Measurements from ENCODE around the gene RBM15B. TPM values are rescaled to one million over a fixed set of nuclear protein-coding genes. Genes with fewer than 3 reads are reported as not detected.
A peak's percentile ranks its signal among the peaks of the same experiment; 100 is the strongest.
"Not testable (repeated sequence)": the region's sequence is repeated elsewhere in the genome, so short reads cannot be mapped to it uniquely, and the experiment has no call there.

Gene RBM15B
- total RNA-seq, 1 experiment from 2014 or later = 17.1 TPM

DNA sequence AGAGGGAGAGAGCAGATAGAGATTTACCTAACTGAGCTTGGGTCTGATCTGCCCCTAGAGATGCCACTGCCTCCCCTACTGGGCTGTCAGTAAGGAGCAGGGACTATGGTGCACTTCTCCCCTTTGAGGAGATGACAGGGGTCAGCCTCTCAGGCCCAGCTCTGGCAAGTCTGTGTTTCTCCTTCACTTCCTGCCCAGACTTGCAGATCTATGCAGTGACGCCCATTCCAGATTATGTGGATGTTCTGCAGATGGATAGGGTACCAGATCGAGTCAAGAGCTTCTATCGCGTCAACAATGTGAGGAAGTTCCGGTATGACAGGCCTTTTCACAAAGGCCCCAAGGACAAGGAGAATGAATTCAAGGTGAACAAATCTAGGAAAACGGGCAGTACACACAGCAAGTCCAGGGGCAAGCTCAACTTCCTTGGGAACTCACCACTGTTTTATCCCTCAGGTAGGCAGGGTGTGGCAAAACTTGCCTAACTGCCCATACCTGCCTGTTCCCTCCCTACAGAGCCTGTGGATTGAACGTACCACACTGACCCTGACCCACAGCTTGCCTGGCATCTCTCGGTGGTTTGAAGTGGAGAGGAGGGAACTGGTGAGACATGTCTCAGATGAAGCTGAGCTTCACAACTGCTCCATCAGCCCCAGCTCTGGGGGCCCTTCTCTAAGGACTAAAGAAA is 35.0 kb upstream of the RBM15B start:
- H3K79me2 ChIP-seq (ENCODE audit: low read length) = no peaks in the 10 kb centered on the region
- no peaks in the 10 kb centered on the region for H3K4me1 ChIP-seq (ENCODE audit: low read length)
- H3K4me2 ChIP-seq (ENCODE audit: low read depth, low read length, poor library complexity, severe bottlenecking) = no peak overlapping the region
- no peaks in the 10 kb centered on the region for H3K9me2 ChIP-seq (replicated peaks; ENCODE audit: insufficient read depth, low read length)
- no peak overlapping the region for H3K9ac ChIP-seq (ENCODE audit: low read length)
- H3K36me3 ChIP-seq (ENCODE audit: insufficient read depth, low read length) = no peaks in the 10 kb centered on the region
- no peaks in the 10 kb centered on the region for H4K20me1 ChIP-seq (ENCODE audit: insufficient read depth, low read depth, low read length)
- DNase-seq = no peak
- no peaks in the 10 kb centered on the region for H3K27me3 ChIP-seq (ENCODE audit: low read length)
- no peak overlapping the region for H3K27ac ChIP-seq (ENCODE audit: low read length)
- H3K9me3 ChIP-seq (ENCODE audit: low read length) = no peaks in the 10 kb centered on the region
- H3K4me3 ChIP-seq (ENCODE audit: low read length) = no peak overlapping the region
- no peak overlapping the region for H2AFZ ChIP-seq (ENCODE audit: low read length)

DNA sequence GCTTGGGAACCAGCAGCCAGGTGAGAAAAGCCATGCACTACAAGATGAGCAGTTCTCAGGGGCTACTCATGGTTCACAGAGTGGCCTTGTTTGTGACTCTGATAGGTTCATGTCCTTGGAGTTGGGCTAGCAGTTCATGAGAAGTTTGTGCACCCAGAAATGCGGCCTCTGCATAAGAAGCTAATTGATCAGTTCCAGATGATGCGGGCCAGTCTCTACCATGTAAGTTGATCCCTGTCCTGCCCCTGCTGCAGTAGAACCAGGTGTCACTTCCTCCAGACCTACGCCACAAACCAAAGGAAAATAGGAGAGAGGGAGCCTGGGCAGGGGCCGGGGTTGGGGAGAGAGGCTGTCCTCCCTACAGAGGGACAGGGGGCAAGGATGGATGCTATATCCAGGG is 33.2 kb upstream of the RBM15B start:
- no peak overlapping the region for H3K9ac ChIP-seq (ENCODE audit: low read length)
- no peaks in the 10 kb centered on the region for H3K4me1 ChIP-seq (ENCODE audit: low read length)
- no peaks in the 10 kb centered on the region for H3K9me2 ChIP-seq (replicated peaks; ENCODE audit: insufficient read depth, low read length)
- H3K27ac ChIP-seq (ENCODE audit: low read length) = no peak overlapping the region
- no peak overlapping the region for H2AFZ ChIP-seq (ENCODE audit: low read length)
- no peak overlapping the region for H3K4me3 ChIP-seq (ENCODE audit: low read length)
- H3K27me3 ChIP-seq (ENCODE audit: low read length) = no peaks in the 10 kb centered on the region
- DNase-seq = no peak
- no peaks in the 10 kb centered on the region for H3K9me3 ChIP-seq (ENCODE audit: low read length)
- no peak overlapping the region for H3K4me2 ChIP-seq (ENCODE audit: low read depth, low read length, poor library complexity, severe bottlenecking)
- H4K20me1 ChIP-seq (ENCODE audit: insufficient read depth, low read depth, low read length) = no peaks in the 10 kb centered on the region
- no peaks in the 10 kb centered on the region for H3K36me3 ChIP-seq (ENCODE audit: insufficient read depth, low read length)
- no peaks in the 10 kb centered on the region for H3K79me2 ChIP-seq (ENCODE audit: low read length)

DNA sequence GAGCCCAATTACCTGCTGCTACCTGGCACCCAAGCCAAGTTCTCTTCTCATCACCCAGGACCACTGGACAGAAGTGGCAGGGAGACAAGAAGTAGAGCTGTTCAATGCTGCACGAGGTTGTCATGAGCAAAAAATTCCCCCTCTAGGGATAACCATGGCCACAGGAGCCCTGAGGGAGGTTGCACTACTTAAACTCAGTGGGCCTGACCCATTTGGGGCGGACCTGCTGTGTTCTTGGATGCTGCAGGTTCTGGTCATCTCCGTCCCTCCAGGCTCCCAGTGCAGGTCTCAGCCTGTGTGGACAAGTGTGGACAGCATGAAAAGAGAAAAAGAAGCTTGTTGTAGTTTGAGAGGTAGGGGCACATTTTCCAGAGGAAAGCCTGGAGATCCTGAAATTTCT is 32.1 kb upstream of the RBM15B start:
- H3K36me3 ChIP-seq (ENCODE audit: insufficient read depth, low read length) = no peaks in the 10 kb centered on the region
- no peak overlapping the region for H3K4me3 ChIP-seq (ENCODE audit: low read length)
- no peak overlapping the region for H3K27ac ChIP-seq (ENCODE audit: low read length)
- no peak overlapping the region for H3K9ac ChIP-seq (ENCODE audit: low read length)
- no peak overlapping the region for H2AFZ ChIP-seq (ENCODE audit: low read length)
- H3K9me2 ChIP-seq (replicated peaks; ENCODE audit: insufficient read depth, low read length) = no peaks in the 10 kb centered on the region
- H3K4me2 ChIP-seq (ENCODE audit: low read depth, low read length, poor library complexity, severe bottlenecking) = no peak overlapping the region
- H3K27me3 ChIP-seq (ENCODE audit: low read length) = no peaks in the 10 kb centered on the region
- DNase-seq = no peak
- H3K9me3 ChIP-seq (ENCODE audit: low read length) = no peaks in the 10 kb centered on the region
- H3K4me1 ChIP-seq (ENCODE audit: low read length) = no peaks in the 10 kb centered on the region
- H3K79me2 ChIP-seq (ENCODE audit: low read length) = no peaks in the 10 kb centered on the region
- no peaks in the 10 kb centered on the region for H4K20me1 ChIP-seq (ENCODE audit: insufficient read depth, low read depth, low read length)

DNA sequence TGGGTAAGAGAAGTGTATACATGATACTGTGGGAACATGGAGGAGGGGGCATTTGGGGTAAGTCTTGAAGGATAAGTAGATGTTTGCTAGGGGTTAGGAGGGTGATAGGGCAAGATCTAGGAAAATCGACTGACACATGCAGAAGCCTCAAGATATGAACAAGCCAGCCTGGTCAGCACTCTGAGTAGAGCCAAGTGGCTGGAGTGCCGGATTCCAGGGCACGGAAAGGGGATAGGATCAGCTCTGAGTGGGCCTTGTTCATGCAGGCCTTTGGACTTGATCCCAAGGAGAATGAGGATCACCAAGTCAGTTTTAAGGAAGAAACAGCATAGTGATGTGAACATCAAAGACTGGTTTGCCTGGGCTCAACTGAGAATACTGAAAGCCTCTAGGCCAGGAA is 30.3 kb upstream of the RBM15B start:
- Histone ChIP-seq H3K27me3 (ENCODE audit: low read length) (no peaks in the 10 kb centered on the region), H3K4me2 (ENCODE audit: low read depth, low read length, poor library complexity, severe bottlenecking) (no peak overlapping the region), H4K20me1 (ENCODE audit: insufficient read depth, low read depth, low read length) (no peaks in the 10 kb centered on the region), H3K4me1 (ENCODE audit: low read length) (no peaks in the 10 kb centered on the region), H2AFZ (ENCODE audit: low read length) (no peak overlapping the region), H3K27ac (ENCODE audit: low read length) (no peak overlapping the region), H3K4me3 (ENCODE audit: low read length) (no peak overlapping the region), H3K9me2 (replicated peaks; ENCODE audit: insufficient read depth, low read length) (no peaks in the 10 kb centered on the region), H3K9me3 (ENCODE audit: low read length) (no peaks in the 10 kb centered on the region), H3K9ac (ENCODE audit: low read length) (no peak overlapping the region), H3K36me3 (ENCODE audit: insufficient read depth, low read length) (no peaks in the 10 kb centered on the region), H3K79me2 (ENCODE audit: low read length) (no peaks in the 10 kb centered on the region)
- no peak for DNase-seq

DNA sequence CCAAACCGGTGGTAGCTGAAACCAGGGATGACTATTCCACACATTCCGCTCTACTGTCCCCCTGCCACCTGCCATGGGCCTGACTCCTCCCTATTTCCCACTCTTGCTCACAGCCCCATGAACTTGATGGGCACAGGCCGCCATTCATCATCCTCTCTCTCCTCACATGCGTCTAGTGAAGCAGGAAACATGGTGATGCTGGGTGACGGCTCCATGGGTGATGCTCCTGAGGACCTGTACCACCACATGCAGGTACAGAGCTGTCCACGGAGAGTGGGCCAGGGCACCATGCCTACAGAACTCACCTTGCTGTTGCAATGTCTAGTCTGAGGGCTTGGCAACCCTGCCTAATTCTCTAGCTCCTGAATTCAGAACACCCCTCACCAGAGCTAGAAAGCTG is 29.3 kb upstream of the RBM15B start:
- no peaks in the 10 kb centered on the region for H3K9me2 ChIP-seq (replicated peaks; ENCODE audit: insufficient read depth, low read length)
- no peak overlapping the region for H3K4me3 ChIP-seq (ENCODE audit: low read length)
- no peaks in the 10 kb centered on the region for H3K9me3 ChIP-seq (ENCODE audit: low read length)
- H3K36me3 ChIP-seq (ENCODE audit: insufficient read depth, low read length) = no peaks in the 10 kb centered on the region
- no peaks in the 10 kb centered on the region for H4K20me1 ChIP-seq (ENCODE audit: insufficient read depth, low read depth, low read length)
- H3K4me1 ChIP-seq (ENCODE audit: low read length) = no peaks in the 10 kb centered on the region
- H3K79me2 ChIP-seq (ENCODE audit: low read length) = no peaks in the 10 kb centered on the region
- no peak for DNase-seq
- no peak overlapping the region for H3K27ac ChIP-seq (ENCODE audit: low read length)
- H3K9ac ChIP-seq (ENCODE audit: low read length) = no peak overlapping the region
- H2AFZ ChIP-seq (ENCODE audit: low read length) = no peak overlapping the region
- no peak overlapping the region for H3K4me2 ChIP-seq (ENCODE audit: low read depth, low read length, poor library complexity, severe bottlenecking)
- no peaks in the 10 kb centered on the region for H3K27me3 ChIP-seq (ENCODE audit: low read length)

DNA sequence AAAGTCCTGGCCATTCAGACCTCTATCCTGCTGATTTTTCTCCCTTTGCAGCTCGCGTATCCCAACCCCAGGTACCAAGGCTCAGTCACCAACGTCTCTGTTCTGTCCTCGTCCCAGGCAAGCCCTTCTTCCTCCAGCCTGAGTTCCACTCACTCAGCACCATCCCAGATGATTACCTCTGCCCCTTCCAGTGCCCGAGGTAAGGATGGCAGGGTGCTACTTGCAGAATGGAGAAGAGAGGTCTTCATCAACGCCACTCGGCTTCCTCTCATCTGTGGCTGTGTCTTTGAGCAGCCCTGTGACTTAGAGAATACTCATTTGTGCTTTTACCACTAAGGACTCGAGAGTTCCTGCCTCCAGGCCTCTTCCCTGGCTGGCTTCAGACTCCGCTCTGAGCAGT is 28.6 kb upstream of the RBM15B start:
- H3K4me2 ChIP-seq (ENCODE audit: low read depth, low read length, poor library complexity, severe bottlenecking) = no peak overlapping the region
- H3K36me3 ChIP-seq (ENCODE audit: insufficient read depth, low read length) = no peaks in the 10 kb centered on the region
- H3K4me1 ChIP-seq (ENCODE audit: low read length) = no peaks in the 10 kb centered on the region
- H3K9me3 ChIP-seq (ENCODE audit: low read length) = no peaks in the 10 kb centered on the region
- H3K9ac ChIP-seq (ENCODE audit: low read length) = no peak overlapping the region
- H3K9me2 ChIP-seq (replicated peaks; ENCODE audit: insufficient read depth, low read length) = no peaks in the 10 kb centered on the region
- DNase-seq = no peak
- no peak overlapping the region for H2AFZ ChIP-seq (ENCODE audit: low read length)
- no peak overlapping the region for H3K27ac ChIP-seq (ENCODE audit: low read length)
- H3K27me3 ChIP-seq (ENCODE audit: low read length) = no peaks in the 10 kb centered on the region
- H4K20me1 ChIP-seq (ENCODE audit: insufficient read depth, low read depth, low read length) = no peaks in the 10 kb centered on the region
- H3K4me3 ChIP-seq (ENCODE audit: low read length) = no peak overlapping the region
- H3K79me2 ChIP-seq (ENCODE audit: low read length) = no peaks in the 10 kb centered on the region

DNA sequence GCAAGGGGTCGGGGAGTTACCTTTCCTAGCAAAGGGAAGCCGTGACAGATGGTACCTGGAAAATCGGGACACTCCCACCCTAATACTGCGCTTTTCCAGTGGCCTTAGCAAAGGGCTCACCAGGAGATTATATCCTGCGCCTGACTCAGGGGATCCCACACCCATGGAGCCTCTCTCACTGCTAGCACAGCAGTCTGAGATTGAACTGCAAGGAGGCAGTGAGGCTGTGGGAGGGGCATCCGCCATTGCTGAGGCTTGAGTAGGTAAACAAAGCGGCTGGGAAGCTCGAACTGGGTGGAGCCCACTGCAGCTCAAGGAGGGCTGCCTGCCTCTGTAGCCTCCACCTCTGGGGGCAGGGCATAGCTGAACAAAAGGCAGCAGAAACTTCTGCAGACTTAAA is 22.8 kb upstream of the RBM15B start:
- not testable (repeated sequence) for H3K4me1 ChIP-seq (ENCODE audit: low read length); H3K9ac ChIP-seq (ENCODE audit: low read length); H2AFZ ChIP-seq (ENCODE audit: low read length); H3K4me2 ChIP-seq (ENCODE audit: low read depth, low read length, poor library complexity, severe bottlenecking); H3K9me2 ChIP-seq (replicated peaks; ENCODE audit: insufficient read depth, low read length); DNase-seq; H4K20me1 ChIP-seq (ENCODE audit: insufficient read depth, low read depth, low read length); H3K79me2 ChIP-seq (ENCODE audit: low read length); H3K4me3 ChIP-seq (ENCODE audit: low read length); H3K27ac ChIP-seq (ENCODE audit: low read length); H3K36me3 ChIP-seq (ENCODE audit: insufficient read depth, low read length); H3K9me3 ChIP-seq (ENCODE audit: low read length); H3K27me3 ChIP-seq (ENCODE audit: low read length)

DNA sequence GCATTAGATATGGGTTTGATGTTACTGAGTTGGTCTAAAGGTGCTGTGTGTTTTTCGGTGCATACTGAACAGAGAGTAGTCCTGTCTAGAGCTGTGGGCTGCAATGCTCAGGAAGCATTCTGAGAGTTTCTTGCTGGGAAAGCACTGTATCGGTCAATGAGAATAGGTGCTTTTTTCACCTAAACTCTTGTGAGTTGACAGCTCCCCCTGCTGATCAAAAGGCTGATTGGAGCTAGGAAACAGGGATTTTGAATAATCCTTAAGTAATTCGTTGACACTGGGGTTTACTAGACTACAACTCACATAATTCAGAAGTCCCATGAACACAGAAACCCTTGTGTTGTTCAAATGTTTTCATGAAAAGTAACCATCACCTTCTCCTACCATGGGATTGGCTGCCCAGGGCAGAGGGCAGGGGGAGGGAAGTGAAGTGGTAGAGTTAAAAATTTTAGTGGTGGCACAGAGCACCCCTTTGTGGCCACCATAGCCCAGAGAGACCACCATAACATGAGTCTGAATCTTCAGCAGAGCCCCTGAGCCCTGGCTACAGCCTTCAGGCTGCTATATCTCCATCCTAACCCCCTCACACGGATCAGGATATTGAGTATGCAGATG is 19.0 kb upstream of the RBM15B start:
- Histone ChIP-seq H3K27me3 (ENCODE audit: low read length) (no peaks in the 10 kb centered on the region), H3K4me3 (ENCODE audit: low read length) (no peak overlapping the region), H4K20me1 (ENCODE audit: insufficient read depth, low read depth, low read length) (no peaks in the 10 kb centered on the region), H3K9ac (ENCODE audit: low read length) (no peak overlapping the region), H3K9me2 (replicated peaks; ENCODE audit: insufficient read depth, low read length) (no peaks in the 10 kb centered on the region), H2AFZ (ENCODE audit: low read length) (no peak overlapping the region), H3K4me2 (ENCODE audit: low read depth, low read length, poor library complexity, severe bottlenecking) (no peak overlapping the region), H3K79me2 (ENCODE audit: low read length) (no peaks in the 10 kb centered on the region), H3K4me1 (ENCODE audit: low read length) (no peaks in the 10 kb centered on the region), H3K36me3 (ENCODE audit: insufficient read depth, low read length) (no peaks in the 10 kb centered on the region), H3K9me3 (ENCODE audit: low read length) (no peaks in the 10 kb centered on the region), H3K27ac (ENCODE audit: low read length) (no peak overlapping the region)
- peak; percentile 88 for DNase-seq

Data from Karpas-422 (cell line).